Measurements from ENCODE around the gene CLDND2. TPM values are rescaled to one million over a fixed set of nuclear protein-coding genes. Genes with fewer than 3 reads are reported as not detected.
"Not testable (repeated sequence)": the region's sequence is repeated elsewhere in the genome, so short reads cannot be mapped to it uniquely, and the experiment has no call there.

The CLDND2 gene
- total RNA-seq, 1 experiment from 2014 or later: 0.95 TPM

- Histone ChIP-seq H3K9ac (ENCODE audit: low read length) (no peak within 1 kb of the TSS), H3K27me3 (ENCODE audit: low read length) (peaks cover 34% of the 10 kb centered on the region), H3K4me2 (ENCODE audit: low read length) (no peak within 1 kb of the TSS), H3K9me3 (ENCODE audit: low read length) (no peaks in the 10 kb centered on the region), H3K36me3 (ENCODE audit: low read depth, low read length) (no peaks in the 10 kb centered on the region), H3K27ac (ENCODE audit: low read length) (no peak within 1 kb of the TSS), H2AFZ (ENCODE audit: low read length) (no peak within 1 kb of the TSS), H3K4me3 (ENCODE audit: low read length) (no peak within 1 kb of the TSS), H3F3A (ENCODE audit: low read length, unreplicated experiment) (no peaks in the 10 kb centered on the region), H3K9me2 (replicated peaks; ENCODE audit: low read length) (no peaks in the 10 kb centered on the region), H4K20me1 (ENCODE audit: low read length) (no peaks in the 10 kb centered on the region), H3K79me2 (ENCODE audit: low read length) (no peaks in the 10 kb centered on the region), H3K4me1 (ENCODE audit: insufficient read depth, low read length) (no peaks in the 10 kb centered on the region)
- ChIA-PET CTCF (no interaction called here), POLR2A (ENCODE audit: unreplicated experiment) (no interaction called here)
- BruUV-seq (replicated peaks): no TSS peak
- TF ChIP-seq EZH2 (IDR thresholded peaks at IDR 0.05; ENCODE audit: low read length, unreplicated experiment): no peak
- no peak for TF ChIP-seq EZH2phosphoT487 (IDR thresholded peaks at IDR 0.05; ENCODE audit: borderline replicate concordance, low read length)
- TF ChIP-seq CTCF (conservative IDR thresholded peaks at IDR 0.05; ENCODE audit: low read depth, low read length): no peak
- DNase-seq: peak; percentile 46
- ATAC-seq: peak; percentile 64
- intact Hi-C loops (cut with micrococcal nuclease): no loop called here
Observed at GRCh38 chr19:51417107-51417809, 48.5 kb upstream of the CLDND2 start, which contains the start of gene SIGLEC10. Gene SIGLEC10, minus strand, starts transcription at chr19:51417642. Its CDS starts 61 bp downstream, at chr19:51417581.

- H3K4me3 ChIP-seq (ENCODE audit: low read length); H3F3A ChIP-seq (ENCODE audit: low read length, unreplicated experiment); H3K4me1 ChIP-seq (ENCODE audit: insufficient read depth, low read length); DNase-seq; H4K20me1 ChIP-seq (ENCODE audit: low read length); BruUV-seq (replicated peaks); POLR2A ChIA-PET (ENCODE audit: unreplicated experiment); H3K79me2 ChIP-seq (ENCODE audit: low read length); H2AFZ ChIP-seq (ENCODE audit: low read length); H3K4me2 ChIP-seq (ENCODE audit: low read length); H3K36me3 ChIP-seq (ENCODE audit: low read depth, low read length); H3K9ac ChIP-seq (ENCODE audit: low read length); H3K9me3 ChIP-seq (ENCODE audit: low read length); CTCF ChIA-PET; H3K27ac ChIP-seq (ENCODE audit: low read length); ATAC-seq; intact Hi-C loops (cut with micrococcal nuclease); H3K9me2 ChIP-seq (replicated peaks; ENCODE audit: low read length): not testable (repeated sequence)
- H3K27me3 ChIP-seq (ENCODE audit: low read length): peaks cover 34% of the 10 kb centered on the region
Observed at GRCh38 chr19:51416422-51416821, 47.6 kb upstream of the CLDND2 start.

- POLR2A ChIA-PET (ENCODE audit: unreplicated experiment): no interaction called here
- no TSS peak for BruUV-seq (replicated peaks)
Observed at GRCh38 chr19:51415187-51415586, 46.4 kb upstream of the CLDND2 start.

More at GRCh38 chr19:51415187-51415586, 46.4 kb upstream of the CLDND2 start:
- CTCF ChIA-PET: no interaction called here
- no peaks in the 10 kb centered on the region for H3K9me2 ChIP-seq (replicated peaks; ENCODE audit: low read length)
- no peak overlapping the region for H2AFZ ChIP-seq (ENCODE audit: low read length)
- H4K20me1 ChIP-seq (ENCODE audit: low read length): no peaks in the 10 kb centered on the region
- H3K27me3 ChIP-seq (ENCODE audit: low read length): peaks cover 28% of the 10 kb centered on the region
- no peaks in the 10 kb centered on the region for H3K79me2 ChIP-seq (ENCODE audit: low read length)
- H3K4me3 ChIP-seq (ENCODE audit: low read length): no peak overlapping the region
- TF ChIP-seq EZH2phosphoT487 (IDR thresholded peaks at IDR 0.05; ENCODE audit: borderline replicate concordance, low read length) (no peak), CTCF (conservative IDR thresholded peaks at IDR 0.05; ENCODE audit: low read depth, low read length) (no peak), EZH2 (IDR thresholded peaks at IDR 0.05; ENCODE audit: low read length, unreplicated experiment) (no peak)
- no peak overlapping the region for H3K9ac ChIP-seq (ENCODE audit: low read length)
- H3K36me3 ChIP-seq (ENCODE audit: low read depth, low read length): no peaks in the 10 kb centered on the region
- DNase-seq (no peak), ATAC-seq (no peak)
- no peaks in the 10 kb centered on the region for H3K4me1 ChIP-seq (ENCODE audit: insufficient read depth, low read length)
- H3F3A ChIP-seq (ENCODE audit: low read length, unreplicated experiment): no peaks in the 10 kb centered on the region
- intact Hi-C loops (cut with micrococcal nuclease): no loop called here
- no peak overlapping the region for H3K4me2 ChIP-seq (ENCODE audit: low read length)
- no peaks in the 10 kb centered on the region for H3K9me3 ChIP-seq (ENCODE audit: low read length)
- H3K27ac ChIP-seq (ENCODE audit: low read length): no peak overlapping the region

All from PC-3 (cell line).